ENCODE data around the gene ASPSCR1. TPM values are rescaled to one million over a fixed set of nuclear protein-coding genes. Genes with fewer than 3 reads are reported as not detected.

Gene ASPSCR1
- total RNA-seq, 2 experiments from 2014 or later = 77.8 to 89.1 TPM

- Histone ChIP-seq H3K36me3 (ENCODE audit: insufficient read depth, low read length) (no peaks in the 10 kb centered on the region), H3K4me3 (ENCODE audit: low read depth, low read length, poor library complexity, severe bottlenecking) (peak overlapping the region; percentile 58), H2AFZ (ENCODE audit: low read length) (peak overlapping the region; percentile 71; the same call in 1 of the 2 replicates), H3K79me2 (ENCODE audit: insufficient read depth, low read depth, low read length) (no peaks in the 10 kb centered on the region), H3K4me1 (ENCODE audit: insufficient read depth, low read length, poor library complexity, severe bottlenecking) (peaks cover 11% of the 10 kb centered on the region), H3K9me2 (ENCODE audit: insufficient read depth, low read length) (no peaks in the 10 kb centered on the region), H4K20me1 (ENCODE audit: insufficient read depth, low read length) (no peaks in the 10 kb centered on the region), H3K9me3 (ENCODE audit: low read length) (no peaks in the 10 kb centered on the region), H3K27ac (ENCODE audit: low read depth, low read length, poor library complexity, severe bottlenecking) (no peak overlapping the region), H3K4me2 (ENCODE audit: low read length) (peak overlapping the region; percentile 61)
- no peak for TF ChIP-seq EZH2phosphoT487 (IDR thresholded peaks at IDR 0.05; ENCODE audit: borderline replicate concordance, low read depth, low read length)
- TF ChIP-seq CTCF (conservative IDR thresholded peaks at IDR 0.05; ENCODE audit: low read length) = no peak
- no TSS peak for BruUV-seq (replicated peaks)
- POLR2A ChIA-PET = interaction anchor here (0.6 kb wide), 1 partner anchor 7 kb away, joined by 3 read pairs; no protein-coding TSS in a partner anchor
- CTCF ChIA-PET (ENCODE audit: unreplicated experiment) = interaction anchor here (0.6 to 1.1 kb wide), 3 partner anchors 29 to 79 kb away, joined by 3 to 9 read pairs (median 5); partner anchors contain the start of gene DCXR
- intact Hi-C loops (cut with micrococcal nuclease; ENCODE audit: unreplicated experiment) = loop anchor here (1.0 kb wide), 2 partner anchors 63 to 196 kb away; no protein-coding TSS in a partner anchor
- no peak for DNase-seq (ENCODE audit: low spot score)
Measured at GRCh38 chr17:81958633-81959342, 18.6 kb upstream of the ASPSCR1 start.

GRCh38 chr17:81959362-81960129 lies 17.9 kb upstream of the ASPSCR1 start:
- Histone ChIP-seq H4K20me1 (ENCODE audit: insufficient read depth, low read length) (no peaks in the 10 kb centered on the region), H3K4me3 (ENCODE audit: low read depth, low read length, poor library complexity, severe bottlenecking) (peak overlapping the region; percentile 58), H3K79me2 (ENCODE audit: insufficient read depth, low read depth, low read length) (no peaks in the 10 kb centered on the region), H3K4me2 (ENCODE audit: low read length) (peak overlapping the region; percentile 61), H3K4me1 (ENCODE audit: insufficient read depth, low read length, poor library complexity, severe bottlenecking) (peaks cover 11% of the 10 kb centered on the region), H3K27ac (ENCODE audit: low read depth, low read length, poor library complexity, severe bottlenecking) (no peak overlapping the region), H3K36me3 (ENCODE audit: insufficient read depth, low read length) (no peaks in the 10 kb centered on the region), H3K9me3 (ENCODE audit: low read length) (no peaks in the 10 kb centered on the region), H3K9me2 (ENCODE audit: insufficient read depth, low read length) (no peaks in the 10 kb centered on the region), H2AFZ (ENCODE audit: low read length) (peak overlapping the region; percentile 71)
- BruUV-seq (replicated peaks) = no TSS peak
- peak; percentile 88 for TF ChIP-seq CTCF (conservative IDR thresholded peaks at IDR 0.05; ENCODE audit: low read length)
- no peak; the same call in 1 of the 2 replicates for TF ChIP-seq EZH2phosphoT487 (IDR thresholded peaks at IDR 0.05; ENCODE audit: borderline replicate concordance, low read depth, low read length)
- POLR2A ChIA-PET = interaction anchor here (0.6 kb wide), 1 partner anchor 8 kb away, joined by 3 read pairs; no protein-coding TSS in a partner anchor
- DNase-seq (ENCODE audit: low spot score) = peak; percentile 83
- intact Hi-C loops (cut with micrococcal nuclease; ENCODE audit: unreplicated experiment) = loop anchor here (1.0 kb wide), 2 partner anchors 62 to 195 kb away; no protein-coding TSS in a partner anchor
- CTCF ChIA-PET (ENCODE audit: unreplicated experiment) = interaction anchor here (0.6 to 1.1 kb wide), 3 partner anchors 29 to 78 kb away, joined by 3 to 9 read pairs (median 5); partner anchors contain the start of gene DCXR
